GM19099 (cell line): ENCODE measurements around the gene PTPN21.
A peak's percentile ranks its signal among the peaks of the same experiment; 100 is the strongest.

Experiments used
- POLR2A ChIP-seq: IDR thresholded peaks from 3 replicates; pipeline ENCODE4 v1.6.1; 2011; ENCODE audit warnings: low read depth; ENCODE audit not compliant: insufficient read length; ENCODE audit errors: extremely low read depth

Gene PTPN21

DNA sequence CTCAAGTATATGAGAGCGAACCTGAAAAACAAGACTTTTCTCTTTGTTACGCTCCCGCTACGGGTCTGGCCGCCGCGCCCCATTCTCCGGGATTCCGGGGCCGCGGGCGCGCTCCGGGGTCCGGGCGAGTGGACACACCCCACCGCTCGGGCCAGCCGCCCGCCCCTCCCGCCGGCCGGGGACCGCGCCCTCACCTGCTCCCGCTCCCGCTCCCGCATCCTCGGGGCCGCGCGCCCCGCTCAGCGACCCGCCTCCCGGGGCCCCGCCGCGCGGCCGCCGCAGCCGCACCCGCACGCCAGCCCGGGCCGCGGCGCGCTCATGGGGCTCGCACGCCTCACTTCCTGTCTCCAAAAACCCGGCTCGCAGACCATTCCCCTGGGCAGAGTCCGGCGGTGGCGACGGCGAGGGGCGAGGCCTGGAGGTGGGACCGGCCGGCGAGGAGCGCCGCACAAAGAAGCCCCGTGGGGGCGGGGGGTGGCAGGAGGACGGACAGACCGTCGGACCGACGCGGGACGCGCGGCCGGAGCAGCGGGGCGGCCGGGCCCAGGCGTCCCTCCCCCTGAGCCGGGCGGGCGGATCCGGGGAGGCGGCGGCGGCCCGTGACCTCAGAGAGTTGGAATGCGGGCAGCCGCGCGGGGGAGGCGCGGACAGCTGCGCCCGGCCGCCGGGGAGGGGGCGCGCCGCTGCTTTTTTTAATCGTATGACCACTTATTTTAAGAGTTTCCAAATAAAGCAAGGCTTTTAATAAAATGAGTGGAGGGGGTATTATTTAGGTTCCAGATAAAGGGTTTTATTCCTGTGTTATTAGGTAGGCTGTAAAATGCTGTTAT, at the start of gene PTPN21:
PTPN21 (minus strand) TSS at position 551 of the 830 bp plus-strand sequence. CDS start 4,590 bp downstream, outside the sequence.
- no peak for TF ChIP-seq POLR2A

DNA sequence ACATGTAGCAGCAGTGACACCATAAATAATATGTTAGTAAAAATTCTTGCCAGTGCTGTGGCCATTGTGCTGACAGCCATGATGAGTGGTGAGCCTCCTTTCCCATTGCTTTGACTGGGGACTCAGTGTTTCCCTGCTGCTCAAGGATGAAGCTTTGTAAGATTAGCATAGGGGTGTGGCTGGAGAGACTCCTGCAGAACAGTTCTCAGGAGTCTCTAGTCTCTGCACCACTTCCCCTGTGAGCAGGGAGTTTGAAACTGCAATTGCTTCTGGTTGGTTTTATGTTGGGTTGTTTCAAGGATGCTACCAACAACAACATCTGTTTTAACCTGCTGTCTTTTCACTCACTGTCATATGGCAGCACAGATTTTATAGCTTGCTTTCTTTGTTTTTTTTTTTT, 49.4 kb upstream of the PTPN21 start:
- no peak for TF ChIP-seq POLR2A

DNA sequence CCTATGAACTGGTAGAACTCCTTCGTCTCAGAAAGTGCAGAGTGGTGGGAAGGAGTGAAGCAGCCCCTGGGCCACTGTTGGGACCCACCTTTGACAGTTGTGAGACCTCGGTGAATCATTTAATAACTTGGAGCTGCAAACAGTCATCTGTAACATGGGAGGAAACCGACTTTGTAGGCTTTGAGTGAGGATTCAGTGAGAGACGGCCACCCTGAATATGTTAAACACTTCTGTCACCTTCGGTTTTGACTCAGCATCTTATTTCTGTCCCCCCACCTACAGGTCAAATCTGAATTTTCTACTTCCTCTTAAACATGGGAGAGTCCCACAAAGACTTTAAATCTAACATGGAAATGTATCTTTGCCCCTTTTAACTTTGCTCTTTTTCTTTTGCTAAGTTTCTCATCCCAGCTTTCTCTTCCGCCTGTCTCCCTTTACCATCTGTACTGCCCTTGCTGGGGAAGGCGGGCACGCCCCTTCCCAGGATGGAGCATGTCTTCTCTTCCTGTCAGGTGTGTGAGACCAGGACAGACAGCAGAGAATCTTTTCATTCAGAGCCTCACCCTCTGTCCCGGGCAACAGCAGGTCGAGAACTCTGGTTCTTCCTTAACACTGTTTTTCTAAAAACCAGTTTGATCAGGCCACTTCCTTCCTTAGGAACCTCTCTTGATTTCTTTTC, 45.1 kb upstream of the PTPN21 start:
- peak; percentile 13 for TF ChIP-seq POLR2A

DNA sequence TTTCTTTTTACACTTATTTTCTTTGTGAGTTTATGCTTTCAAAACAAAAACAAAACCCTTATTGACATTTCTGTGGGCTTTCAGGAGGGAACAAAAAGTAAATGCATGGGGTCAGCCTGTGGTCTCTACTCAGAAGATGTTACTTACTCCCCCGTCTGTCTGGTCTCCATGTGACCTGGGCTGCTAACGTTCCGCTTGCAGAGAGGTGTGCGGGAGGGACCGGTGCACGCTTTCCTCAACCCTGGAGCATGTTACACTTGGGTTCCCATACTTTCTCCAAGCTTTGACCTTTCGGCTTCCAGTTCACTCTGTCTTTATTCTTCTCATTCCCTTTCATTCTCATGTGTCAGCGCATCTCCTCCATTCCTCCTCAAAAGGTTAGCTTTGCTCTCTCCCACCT, 44.5 kb upstream of the PTPN21 start:
- TF ChIP-seq POLR2A: no peak

DNA sequence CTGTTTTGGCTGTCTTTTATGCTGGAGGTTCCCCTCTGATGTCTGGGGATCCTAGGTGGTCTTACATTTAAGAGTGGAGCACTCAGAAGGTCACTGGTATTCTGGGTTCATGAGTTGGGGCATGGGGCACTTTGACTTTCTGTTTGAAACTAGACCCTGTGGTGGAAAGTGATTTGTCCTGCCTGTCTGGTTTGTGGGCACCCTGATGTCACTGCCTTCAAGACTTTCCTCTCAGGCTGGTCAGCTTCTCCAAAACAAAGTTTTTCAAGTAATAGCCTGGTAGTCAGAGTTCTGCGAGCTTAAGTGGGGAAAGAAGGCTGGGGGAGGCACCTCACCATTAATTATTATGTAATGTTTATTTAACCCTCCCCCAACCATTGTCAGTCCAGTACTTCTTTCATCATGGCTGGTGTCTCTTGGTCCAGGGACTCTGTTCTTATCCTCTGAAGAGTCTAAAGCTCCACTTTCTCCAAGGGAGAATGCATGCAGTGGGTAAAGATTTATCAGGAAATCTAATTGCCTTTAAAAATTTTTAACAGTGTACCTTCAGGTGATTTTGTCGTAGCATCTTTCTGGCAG, 43.4 kb upstream of the PTPN21 start:
- TF ChIP-seq POLR2A: no peak

DNA sequence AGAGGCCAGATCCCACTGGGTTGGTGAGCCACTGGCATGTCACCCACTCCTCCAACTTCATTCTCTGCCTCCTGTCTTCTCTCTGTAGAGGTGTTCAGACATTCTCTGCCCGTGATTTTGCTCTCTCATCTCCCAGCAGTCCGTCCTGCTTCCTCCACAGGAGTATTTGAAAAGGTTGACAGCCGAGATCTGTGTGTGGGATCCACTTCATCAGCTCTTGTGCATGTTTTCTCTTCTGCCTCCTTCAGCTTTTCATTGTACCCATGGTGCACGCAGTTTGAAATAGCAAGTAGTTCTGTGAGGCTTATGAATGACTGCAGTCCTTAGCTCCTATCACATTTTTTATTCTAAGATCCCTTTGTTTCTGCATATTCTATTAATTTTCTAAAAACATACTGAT, 42.8 kb upstream of the PTPN21 start:
- no peak for TF ChIP-seq POLR2A

DNA sequence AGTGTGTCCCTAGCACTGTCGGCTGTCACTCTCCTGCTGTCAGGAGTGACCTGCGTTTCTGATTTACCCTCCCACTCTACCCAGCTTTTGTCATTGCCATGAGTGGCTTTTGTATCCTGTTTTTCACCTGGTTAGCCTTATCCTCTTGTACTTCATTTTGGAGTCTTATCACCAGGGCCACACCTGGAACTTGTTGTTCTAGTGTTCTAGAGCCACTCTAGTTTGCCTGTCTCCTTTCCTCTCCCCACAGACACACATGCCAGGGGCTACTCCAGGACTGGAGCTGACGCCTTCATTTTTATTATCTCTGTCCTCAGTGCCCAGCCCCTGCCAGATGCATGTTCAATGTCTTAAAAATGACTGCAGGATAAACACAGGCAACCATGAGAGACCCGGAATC, 42.2 kb upstream of the PTPN21 start:
- no peak for TF ChIP-seq POLR2A

DNA sequence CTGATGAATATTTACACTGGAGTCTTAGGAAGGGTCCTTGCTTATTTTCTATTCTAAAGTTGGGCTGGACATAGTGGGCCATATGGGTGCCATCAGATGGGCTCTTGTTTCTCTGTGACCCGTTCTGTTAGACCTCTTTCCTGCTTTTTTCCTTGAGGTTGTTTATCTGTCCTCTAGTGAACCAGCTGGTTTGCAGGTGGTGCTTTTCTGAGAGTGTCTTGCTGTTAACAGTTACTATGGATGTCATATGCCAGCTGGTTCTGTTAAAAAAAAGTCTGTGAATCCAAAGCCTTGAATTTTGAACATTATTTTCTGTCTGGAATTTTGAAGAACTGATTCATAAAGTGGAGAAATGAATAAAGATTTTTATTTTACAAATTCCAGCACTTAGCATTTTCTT, 37.2 kb upstream of the PTPN21 start:
- TF ChIP-seq POLR2A: no peak

DNA sequence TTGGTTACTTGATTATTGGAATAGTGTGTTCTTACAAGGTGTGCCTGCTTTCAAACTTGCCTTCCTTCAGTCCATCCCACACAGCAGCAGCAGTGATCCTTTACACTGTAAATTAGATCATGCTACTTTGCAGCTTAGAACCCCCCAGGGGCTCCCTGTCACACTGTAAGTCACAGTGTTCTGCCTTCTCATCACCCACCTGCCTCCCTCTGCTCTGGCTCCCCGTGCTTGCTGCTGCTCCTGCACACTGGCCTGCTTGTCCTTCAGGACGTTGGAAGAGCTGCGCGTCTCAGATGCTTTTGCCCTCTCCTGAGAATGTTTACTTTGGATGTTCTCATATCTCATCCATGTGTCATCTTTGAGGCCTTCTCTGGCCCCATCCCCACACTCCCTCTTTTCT, 35.4 kb upstream of the PTPN21 start:
- no peak for TF ChIP-seq POLR2A

DNA sequence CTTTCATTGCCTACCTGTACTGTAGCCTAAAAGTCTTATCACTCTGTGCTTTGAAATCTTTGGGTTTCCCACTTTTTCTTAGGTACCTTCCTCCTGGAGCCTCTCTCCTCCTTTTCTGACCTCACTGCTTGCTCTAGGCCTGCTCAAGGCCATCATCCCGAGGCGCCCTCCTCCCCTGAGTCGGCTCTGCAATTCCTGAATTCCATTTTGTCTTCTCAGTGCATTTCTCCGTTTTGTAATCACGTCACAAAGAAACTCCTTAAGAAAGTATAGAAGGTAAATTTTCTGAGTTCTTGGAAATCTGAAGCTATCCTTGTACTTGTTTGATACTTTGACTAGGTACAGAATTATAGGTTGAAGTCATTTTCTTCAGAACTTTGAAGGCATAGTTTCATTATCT, 33.3 kb upstream of the PTPN21 start:
- TF ChIP-seq POLR2A: no peak

DNA sequence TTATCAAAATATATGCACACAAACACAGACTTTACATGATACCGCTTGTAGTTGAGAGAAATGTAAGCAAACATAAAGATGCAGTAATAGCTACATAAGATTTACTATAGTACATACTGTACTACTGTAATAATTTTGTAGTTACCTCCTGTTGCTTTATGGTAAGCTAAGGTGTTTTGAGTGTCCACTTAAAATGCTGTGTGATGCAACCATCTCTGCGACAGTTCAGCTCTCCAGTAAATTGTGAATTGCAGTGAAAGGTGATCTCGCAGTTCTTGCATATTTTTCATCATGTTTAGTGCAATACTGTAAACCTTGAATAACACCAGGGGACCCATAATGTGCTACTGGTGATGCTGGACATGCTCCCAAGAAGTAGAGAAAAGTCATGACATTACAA, 29.6 kb upstream of the PTPN21 start:
- no peak for TF ChIP-seq POLR2A

DNA sequence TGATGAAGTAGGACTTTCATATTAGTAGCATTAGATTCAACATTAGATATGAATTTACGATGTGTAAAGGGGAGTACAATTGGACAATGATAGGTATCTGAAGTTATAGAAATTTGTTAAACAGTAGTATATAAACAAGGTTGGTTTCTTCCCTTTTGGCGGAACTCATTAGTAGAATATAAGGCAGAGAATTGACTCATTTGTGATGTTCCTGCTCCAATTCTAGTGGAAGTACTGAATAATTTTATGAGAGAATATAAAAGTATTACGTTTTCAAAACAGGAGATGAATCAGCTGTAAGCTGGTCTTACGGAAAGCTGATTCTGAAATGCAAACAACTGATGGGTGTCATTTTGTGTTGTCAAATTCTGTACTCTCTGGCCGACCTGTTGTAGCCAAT, 21.4 kb upstream of the PTPN21 start:
- TF ChIP-seq POLR2A: no peak

DNA sequence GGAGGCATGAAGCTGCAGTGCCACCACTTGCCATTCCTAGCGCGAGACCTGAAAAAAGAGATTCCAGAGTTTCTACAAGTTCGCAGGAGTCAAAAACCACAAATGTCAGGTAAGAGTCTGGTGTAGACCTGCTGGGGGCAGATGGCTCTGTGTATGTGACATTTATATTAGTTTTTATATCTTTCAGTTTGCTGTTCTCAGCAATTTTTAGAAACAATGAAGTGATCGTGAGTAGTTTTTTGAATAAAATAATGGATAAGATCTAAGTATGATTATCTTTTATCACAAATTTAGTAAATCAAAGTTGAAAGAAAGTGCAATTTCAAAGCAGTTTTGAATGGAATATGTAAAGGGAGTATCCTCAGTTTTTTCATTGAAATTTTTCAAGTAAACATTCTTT, 17.3 kb upstream of the PTPN21 start:
- no peak for TF ChIP-seq POLR2A

DNA sequence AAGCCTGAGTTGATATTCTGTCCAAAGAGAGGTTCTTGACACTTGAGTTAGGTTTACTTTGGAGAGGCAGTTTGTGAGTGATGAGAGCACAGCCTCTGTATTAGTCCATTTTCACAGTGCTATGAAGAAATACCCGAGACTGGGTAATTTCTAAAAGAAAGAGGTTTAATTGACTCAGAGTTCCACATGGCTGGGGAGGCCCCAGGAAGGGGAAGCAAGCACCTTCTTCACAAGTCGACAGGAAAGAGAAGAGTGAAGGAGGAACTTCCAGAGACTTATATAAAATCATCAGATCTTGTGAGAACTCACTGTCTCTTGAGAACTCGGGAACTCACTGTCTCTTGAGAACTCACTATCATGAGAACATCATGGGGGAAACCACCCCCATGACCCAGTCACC, 13.4 kb upstream of the PTPN21 start:
- no peak for TF ChIP-seq POLR2A

DNA sequence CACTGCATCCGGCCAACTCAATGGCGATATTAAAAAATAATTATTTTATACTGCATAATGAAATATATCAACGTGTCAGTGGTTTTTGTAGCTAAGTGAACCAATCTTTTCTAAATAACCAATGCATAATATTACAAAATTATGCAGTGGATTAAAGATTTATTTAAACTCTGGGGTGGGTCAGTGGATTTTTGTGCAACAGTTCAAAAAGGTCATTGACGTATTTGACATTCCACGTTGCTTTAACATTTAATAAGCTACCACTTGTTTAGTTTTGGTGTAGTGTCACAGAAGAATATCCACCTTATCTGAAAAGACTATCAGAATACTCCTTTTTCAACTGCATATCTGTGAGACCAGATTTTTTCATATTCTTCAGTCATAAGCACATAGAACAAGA, 10.6 kb upstream of the PTPN21 start:
- no peak for TF ChIP-seq POLR2A

DNA sequence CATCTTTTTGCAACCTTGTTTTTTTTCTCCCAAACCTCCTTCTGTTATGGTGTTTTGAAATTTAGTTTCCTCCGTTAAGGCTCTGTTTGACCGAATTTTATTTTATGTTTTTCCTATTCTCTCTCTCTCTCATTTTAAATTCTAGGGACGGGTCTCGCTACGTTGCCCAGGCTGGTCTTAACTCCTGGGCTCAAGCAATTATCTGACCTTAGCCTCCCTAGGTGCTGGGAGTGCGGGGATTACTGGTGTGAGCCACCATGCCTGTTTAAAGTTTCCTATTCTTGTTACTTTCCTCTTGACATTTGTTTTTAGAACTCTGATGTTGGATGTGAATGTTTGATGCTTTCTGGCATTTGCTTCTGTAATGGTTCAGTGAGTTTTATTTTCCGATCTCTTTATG, 9.0 kb upstream of the PTPN21 start:
- no peak for TF ChIP-seq POLR2A
